ENCODE measurements around the gene PIP5K1B. TPM values are rescaled to one million over a fixed set of nuclear protein-coding genes. Genes with fewer than 3 reads are reported as not detected.

The PIP5K1B gene
- total RNA-seq, 1 experiment from 2014 or later = 5.2 TPM

DNA sequence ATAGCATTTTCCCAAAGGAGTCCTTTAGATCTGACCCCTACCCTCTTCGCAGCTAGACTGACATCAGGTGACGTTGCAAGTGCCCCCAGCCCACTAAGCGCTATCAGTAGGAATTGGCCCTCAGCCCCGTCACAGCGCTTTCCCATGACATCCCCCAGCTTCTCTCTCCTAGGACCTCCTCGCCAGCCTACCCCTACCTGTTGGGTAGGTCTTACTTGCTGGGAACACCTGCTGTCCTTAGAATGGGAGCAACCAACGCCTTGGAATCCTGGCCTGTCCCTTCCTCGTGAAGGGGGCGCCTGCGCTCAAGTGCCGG, 584 bp upstream of the PIP5K1B start:
- TF ChIP-seq FOXP1 (CRISPR knock-in tag; IDR thresholded peaks at IDR 0.05; ENCODE audit: borderline replicate concordance) = peak; percentile 55; the same call in 1 of the 2 replicates
- TF ChIP-seq ZNF121 (CRISPR knock-in tag; IDR thresholded peaks at IDR 0.05) = peak; percentile 71; the same call in 1 of the 2 replicates
- no peak for TF ChIP-seq NR1H2 (CRISPR knock-in tag; IDR thresholded peaks at IDR 0.05)
- TF ChIP-seq NFE2L1 (CRISPR knock-in tag; IDR thresholded peaks at IDR 0.05) = 0 out of 2 replicates have a peak, but pooled peaks have one; percentile 14
- no peak for TF ChIP-seq NR2C2 (CRISPR knock-in tag; IDR thresholded peaks at IDR 0.05)
- DNase-seq (ENCODE audit: low spot score) (no peak), ATAC-seq (no peak; the same call in 1 of the 2 replicates)
- 0 out of 2 replicates have a peak overlapping the region, but pooled peaks have one; percentile 76 for H3K27ac Mint-ChIP-seq
- ChIA-PET POLR2A (interaction anchor here (0.6 to 1.5 kb wide), 3 partner anchors 14 to 275 kb away, joined by 4 read pairs; a partner anchor contains a TSS), CTCF (interaction anchor here (0.8 to 1.6 kb wide), 7 partner anchors 14 to 295 kb away, joined by 3 to 8 read pairs (median 5); no protein-coding TSS in a partner anchor)
- H3K4me1 Mint-ChIP-seq = peaks cover 25% of the 10 kb centered on the region
- H3K4me3 Mint-ChIP-seq = peak overlapping the region; percentile 82
- no peaks in the 10 kb centered on the region; the same call in 1 of the 2 replicates for H3K9me3 Mint-ChIP-seq
- H3K27me3 Mint-ChIP-seq (ENCODE audit: low read depth) = peaks cover 43% of the 10 kb centered on the region
- no peaks in the 10 kb centered on the region for H3K36me3 Mint-ChIP-seq

DNA sequence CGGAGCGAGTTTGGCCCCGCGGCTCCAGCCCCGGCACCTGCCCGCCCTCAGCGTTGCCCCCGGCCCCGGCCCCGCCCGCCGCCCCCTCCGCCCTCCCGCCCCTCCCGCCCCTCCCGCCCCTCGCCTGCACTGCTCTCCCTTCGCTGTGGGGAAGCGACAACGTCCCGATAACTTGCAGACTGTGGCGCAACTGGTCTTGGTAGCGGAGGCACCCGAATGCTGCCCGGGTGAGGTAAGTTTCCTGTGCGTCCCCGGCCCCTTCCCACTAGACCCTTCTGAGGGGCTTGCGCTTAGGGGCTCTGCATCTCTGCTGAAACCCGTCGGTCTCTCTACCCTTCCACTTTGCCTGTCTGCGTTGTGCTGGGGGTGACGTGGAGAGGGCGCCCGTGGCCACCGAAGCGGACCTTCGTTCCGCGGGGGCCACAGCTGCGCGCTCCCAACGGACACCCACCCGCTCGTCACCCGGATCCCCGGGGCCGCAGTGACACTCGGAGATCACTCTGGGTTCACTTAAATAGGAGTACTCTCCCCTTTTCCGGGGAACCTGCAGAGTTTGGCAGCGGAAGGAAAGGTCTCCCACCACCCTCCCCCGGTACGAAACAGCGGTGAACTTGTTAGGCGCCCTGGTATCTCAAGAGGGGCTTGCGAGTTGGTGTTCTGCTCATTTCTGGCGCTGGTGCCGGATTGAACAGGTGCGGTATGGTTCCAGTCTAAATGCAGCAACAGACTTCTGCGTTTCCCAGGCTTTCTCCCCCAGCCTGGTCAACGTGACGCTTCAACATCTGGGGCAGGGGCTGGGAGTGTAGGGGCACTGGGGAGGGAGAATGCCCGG, 707 bp downstream of the PIP5K1B start:
- CTCF ChIA-PET = interaction anchor here (1.2 to 1.7 kb wide), 5 partner anchors 122 to 294 kb away, joined by 3 to 8 read pairs (median 5); no protein-coding TSS in a partner anchor
- peaks cover 43% of the 10 kb centered on the region for H3K27me3 Mint-ChIP-seq (ENCODE audit: low read depth)
- TF ChIP-seq TCF7 (CRISPR knock-in tag; IDR thresholded peaks at IDR 0.05; ENCODE audit: low read depth) (no peak), CBFB (CRISPR knock-in tag; IDR thresholded peaks at IDR 0.05; ENCODE audit: low read depth) (no peak), ZNF423 (CRISPR knock-in tag; IDR thresholded peaks at IDR 0.05) (no peak), ETV6 (CRISPR knock-in tag; IDR thresholded peaks at IDR 0.05) (no peak)
- TF ChIP-seq, protein P1, sequence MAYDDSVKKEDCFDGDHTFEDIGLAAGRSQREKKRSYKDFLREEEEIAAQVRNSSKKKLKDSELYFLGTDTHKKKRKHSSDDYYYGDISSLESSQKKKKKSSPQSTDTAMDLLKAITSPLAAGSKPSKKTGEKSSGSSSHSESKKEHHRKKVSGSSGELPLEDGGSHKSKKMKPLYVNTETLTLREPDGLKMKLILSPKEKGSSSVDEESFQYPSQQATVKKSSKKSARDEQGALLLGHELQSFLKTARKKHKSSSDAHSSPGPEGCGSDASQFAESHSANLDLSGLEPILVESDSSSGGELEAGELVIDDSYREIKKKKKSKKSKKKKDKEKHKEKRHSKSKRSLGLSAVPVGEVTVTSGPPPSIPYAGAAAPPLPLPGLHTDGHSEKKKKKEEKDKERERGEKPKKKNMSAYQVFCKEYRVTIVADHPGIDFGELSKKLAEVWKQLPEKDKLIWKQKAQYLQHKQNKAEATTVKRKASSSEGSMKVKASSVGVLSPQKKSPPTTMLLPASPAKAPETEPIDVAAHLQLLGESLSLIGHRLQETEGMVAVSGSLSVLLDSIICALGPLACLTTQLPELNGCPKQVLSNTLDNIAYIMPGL (CRISPR knock-in tag; IDR thresholded peaks at IDR 0.05) = peak; percentile 79; the same call in 1 of the 2 replicates
- peak; percentile 21 for ATAC-seq
- peak overlapping the region; percentile 86 for H3K4me3 Mint-ChIP-seq
- peaks cover 29% of the 10 kb centered on the region for H3K4me1 Mint-ChIP-seq
- POLR2A ChIA-PET = interaction anchor here (1.5 kb wide), 1 partner anchor 15 kb away, joined by 4 read pairs; no protein-coding TSS in a partner anchor
- H3K36me3 Mint-ChIP-seq = no peaks in the 10 kb centered on the region
- H3K27ac Mint-ChIP-seq = no peak overlapping the region
- peak; percentile 20 for DNase-seq (ENCODE audit: low spot score)
- no peaks in the 10 kb centered on the region for H3K9me3 Mint-ChIP-seq

DNA sequence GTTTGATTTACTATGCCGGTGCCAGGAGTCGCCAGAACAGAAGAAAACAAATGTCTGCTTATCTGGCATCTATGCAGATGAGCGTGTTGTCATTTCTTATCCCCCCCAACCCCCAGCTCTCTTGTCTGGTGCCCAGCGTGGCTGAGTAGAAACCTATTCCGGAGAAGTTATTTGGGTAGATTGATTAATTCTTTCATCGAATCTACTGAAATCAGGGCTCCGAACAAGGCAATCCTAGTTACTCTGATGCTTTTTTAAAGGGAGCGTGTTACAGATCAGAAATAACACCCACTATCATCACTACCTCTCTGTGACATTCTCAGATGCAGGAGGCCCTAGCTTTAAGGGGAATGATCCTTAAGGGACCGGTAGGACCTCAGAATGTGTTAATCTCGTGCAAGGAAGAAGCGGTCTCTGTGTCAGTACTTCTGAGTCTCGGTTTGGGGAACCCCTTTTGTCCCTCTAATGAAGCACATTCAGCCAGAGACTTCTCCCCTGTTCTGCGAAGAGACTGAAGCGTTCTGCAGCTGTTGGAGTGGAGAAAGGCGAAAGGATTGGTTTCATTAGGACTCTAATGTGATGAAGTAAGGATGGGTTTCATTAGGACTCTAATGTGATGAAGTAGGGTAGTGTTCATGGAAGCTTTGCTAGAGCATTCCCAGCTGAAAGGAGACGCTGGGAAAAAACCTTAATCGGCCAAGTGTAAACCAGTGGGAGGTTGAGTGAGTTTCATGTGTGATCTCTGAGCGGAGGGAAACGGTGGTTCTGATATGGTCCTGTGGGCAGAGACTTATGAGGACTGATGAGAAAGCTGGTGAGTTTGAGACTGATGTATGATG, 1.5 kb downstream of the PIP5K1B start:
- Mint-ChIP-seq H3K4me1 (peaks cover 30% of the 10 kb centered on the region), H3K36me3 (no peaks in the 10 kb centered on the region), H3K9me3 (no peaks in the 10 kb centered on the region), H3K4me3 (peak overlapping the region; percentile 86), H3K27me3 (ENCODE audit: low read depth) (peaks cover 43% of the 10 kb centered on the region), H3K27ac (no peak overlapping the region)
- ATAC-seq = no peak
- no peak for DNase-seq (ENCODE audit: low spot score)
- ChIA-PET POLR2A (interaction anchor here (0.5 kb wide), 1 partner anchor 112 kb away, joined by 3 read pairs; no protein-coding TSS in a partner anchor), CTCF (interaction anchor here (1.2 to 1.7 kb wide), 2 partner anchors 147 to 293 kb away, joined by 3 read pairs; no protein-coding TSS in a partner anchor)
- no peak for TF ChIP-seq JUN (CRISPR knock-in tag; IDR thresholded peaks at IDR 0.05)
- TF ChIP-seq, protein P2, sequence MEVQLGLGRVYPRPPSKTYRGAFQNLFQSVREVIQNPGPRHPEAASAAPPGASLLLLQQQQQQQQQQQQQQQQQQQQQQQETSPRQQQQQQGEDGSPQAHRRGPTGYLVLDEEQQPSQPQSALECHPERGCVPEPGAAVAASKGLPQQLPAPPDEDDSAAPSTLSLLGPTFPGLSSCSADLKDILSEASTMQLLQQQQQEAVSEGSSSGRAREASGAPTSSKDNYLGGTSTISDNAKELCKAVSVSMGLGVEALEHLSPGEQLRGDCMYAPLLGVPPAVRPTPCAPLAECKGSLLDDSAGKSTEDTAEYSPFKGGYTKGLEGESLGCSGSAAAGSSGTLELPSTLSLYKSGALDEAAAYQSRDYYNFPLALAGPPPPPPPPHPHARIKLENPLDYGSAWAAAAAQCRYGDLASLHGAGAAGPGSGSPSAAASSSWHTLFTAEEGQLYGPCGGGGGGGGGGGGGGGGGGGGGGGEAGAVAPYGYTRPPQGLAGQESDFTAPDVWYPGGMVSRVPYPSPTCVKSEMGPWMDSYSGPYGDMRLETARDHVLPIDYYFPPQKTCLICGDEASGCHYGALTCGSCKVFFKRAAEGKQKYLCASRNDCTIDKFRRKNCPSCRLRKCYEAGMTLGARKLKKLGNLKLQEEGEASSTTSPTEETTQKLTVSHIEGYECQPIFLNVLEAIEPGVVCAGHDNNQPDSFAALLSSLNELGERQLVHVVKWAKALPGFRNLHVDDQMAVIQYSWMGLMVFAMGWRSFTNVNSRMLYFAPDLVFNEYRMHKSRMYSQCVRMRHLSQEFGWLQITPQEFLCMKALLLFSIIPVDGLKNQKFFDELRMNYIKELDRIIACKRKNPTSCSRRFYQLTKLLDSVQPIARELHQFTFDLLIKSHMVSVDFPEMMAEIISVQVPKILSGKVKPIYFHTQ (CRISPR knock-in tag; IDR thresholded peaks at IDR 0.05) = no peak
- TF ChIP-seq, protein P3, sequence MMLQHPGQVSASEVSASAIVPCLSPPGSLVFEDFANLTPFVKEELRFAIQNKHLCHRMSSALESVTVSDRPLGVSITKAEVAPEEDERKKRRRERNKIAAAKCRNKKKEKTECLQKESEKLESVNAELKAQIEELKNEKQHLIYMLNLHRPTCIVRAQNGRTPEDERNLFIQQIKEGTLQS (CRISPR knock-in tag; conservative IDR thresholded peaks at IDR 0.05) = no peak
- TF ChIP-seq ZNF416 (CRISPR knock-in tag; IDR thresholded peaks at IDR 0.05) = no peak
- no peak for TF ChIP-seq NR3C1 (CRISPR knock-in tag; conservative IDR thresholded peaks at IDR 0.05; ENCODE audit: low read depth)
- TF ChIP-seq, protein P4, sequence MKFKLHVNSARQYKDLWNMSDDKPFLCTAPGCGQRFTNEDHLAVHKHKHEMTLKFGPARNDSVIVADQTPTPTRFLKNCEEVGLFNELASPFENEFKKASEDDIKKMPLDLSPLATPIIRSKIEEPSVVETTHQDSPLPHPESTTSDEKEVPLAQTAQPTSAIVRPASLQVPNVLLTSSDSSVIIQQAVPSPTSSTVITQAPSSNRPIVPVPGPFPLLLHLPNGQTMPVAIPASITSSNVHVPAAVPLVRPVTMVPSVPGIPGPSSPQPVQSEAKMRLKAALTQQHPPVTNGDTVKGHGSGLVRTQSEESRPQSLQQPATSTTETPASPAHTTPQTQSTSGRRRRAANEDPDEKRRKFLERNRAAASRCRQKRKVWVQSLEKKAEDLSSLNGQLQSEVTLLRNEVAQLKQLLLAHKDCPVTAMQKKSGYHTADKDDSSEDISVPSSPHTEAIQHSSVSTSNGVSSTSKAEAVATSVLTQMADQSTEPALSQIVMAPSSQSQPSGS (CRISPR knock-in tag; IDR thresholded peaks at IDR 0.05; ENCODE audit: borderline replicate concordance, low read depth) = no peak
- TF ChIP-seq HMGA2 (CRISPR knock-in tag; IDR thresholded peaks at IDR 0.05) = no peak
- TF ChIP-seq TP53 (CRISPR knock-in tag; IDR thresholded peaks at IDR 0.05) = no peak
- no peak for TF ChIP-seq RELA (CRISPR knock-in tag; IDR thresholded peaks at IDR 0.05; ENCODE audit: borderline replicate concordance)
- TF ChIP-seq, protein P5, sequence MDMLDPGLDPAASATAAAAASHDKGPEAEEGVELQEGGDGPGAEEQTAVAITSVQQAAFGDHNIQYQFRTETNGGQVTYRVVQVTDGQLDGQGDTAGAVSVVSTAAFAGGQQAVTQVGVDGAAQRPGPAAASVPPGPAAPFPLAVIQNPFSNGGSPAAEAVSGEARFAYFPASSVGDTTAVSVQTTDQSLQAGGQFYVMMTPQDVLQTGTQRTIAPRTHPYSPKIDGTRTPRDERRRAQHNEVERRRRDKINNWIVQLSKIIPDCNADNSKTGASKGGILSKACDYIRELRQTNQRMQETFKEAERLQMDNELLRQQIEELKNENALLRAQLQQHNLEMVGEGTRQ (CRISPR knock-in tag; IDR thresholded peaks at IDR 0.05) = no peak
- TF ChIP-seq, protein P6, sequence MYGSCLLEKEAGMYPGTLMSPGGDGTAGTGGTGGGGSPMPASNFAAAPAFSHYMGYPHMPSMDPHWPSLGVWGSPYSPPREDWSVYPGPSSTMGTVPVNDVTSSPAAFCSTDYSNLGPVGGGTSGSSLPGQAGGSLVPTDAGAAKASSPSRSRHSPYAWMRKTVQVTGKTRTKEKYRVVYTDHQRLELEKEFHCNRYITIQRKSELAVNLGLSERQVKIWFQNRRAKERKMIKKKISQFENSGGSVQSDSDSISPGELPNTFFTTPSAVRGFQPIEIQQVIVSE (CRISPR knock-in tag; IDR thresholded peaks at IDR 0.05; ENCODE audit: borderline replicate concordance) = no peak
- no peak for TF ChIP-seq SMAD4 (CRISPR knock-in tag; IDR thresholded peaks at IDR 0.05)

All from WTC11 (cell line).